HG03565 (cell line): ENCODE data around the gene SLC9A7.
A peak's percentile ranks its signal among the peaks of the same experiment; 100 is the strongest.

Experiments used
- ATAC-seq: cut with Tn5 transposase; IDR thresholded peaks from one replicate; pipeline ENCODE4 v1.9.1; 2021; ENCODE audit warnings: mild to moderate bottlenecking, moderate library complexity; ENCODE audit not compliant: unreplicated experiment

The SLC9A7 gene

DNA sequence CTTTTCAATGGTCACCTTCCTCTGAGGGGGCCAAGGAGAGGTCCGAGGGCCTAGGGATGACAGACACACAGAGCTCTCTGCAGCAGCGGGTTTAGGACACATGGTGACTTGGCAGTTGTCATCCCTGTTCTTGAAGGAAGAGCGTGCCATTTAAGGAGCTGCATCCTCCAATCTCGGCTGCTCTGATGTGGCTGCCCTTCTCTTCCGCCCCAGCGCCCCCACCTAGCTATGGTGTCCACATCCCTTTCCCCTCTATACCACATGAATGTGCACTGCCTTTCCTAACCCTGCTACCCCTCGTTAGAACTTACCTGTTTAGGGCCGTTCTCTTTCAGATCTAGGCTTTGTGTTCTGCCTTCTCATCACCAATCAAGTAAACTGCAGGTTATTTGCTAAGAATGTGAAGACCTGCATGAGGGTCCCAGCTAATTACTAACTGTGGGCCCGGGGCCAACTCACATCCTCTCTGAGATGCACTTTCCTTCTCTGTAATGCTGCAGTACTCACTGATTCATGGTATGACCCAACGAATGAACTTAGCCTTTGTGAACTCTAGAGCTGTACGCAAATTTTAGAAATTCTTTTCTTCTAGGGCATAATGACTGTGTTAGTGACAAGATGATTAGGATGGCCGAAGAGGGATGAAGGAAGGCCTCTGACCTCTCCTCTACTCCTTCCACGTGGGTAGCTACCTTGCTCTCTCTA lies 147.1 kb downstream of the SLC9A7 start:
- ATAC-seq: no peak

DNA sequence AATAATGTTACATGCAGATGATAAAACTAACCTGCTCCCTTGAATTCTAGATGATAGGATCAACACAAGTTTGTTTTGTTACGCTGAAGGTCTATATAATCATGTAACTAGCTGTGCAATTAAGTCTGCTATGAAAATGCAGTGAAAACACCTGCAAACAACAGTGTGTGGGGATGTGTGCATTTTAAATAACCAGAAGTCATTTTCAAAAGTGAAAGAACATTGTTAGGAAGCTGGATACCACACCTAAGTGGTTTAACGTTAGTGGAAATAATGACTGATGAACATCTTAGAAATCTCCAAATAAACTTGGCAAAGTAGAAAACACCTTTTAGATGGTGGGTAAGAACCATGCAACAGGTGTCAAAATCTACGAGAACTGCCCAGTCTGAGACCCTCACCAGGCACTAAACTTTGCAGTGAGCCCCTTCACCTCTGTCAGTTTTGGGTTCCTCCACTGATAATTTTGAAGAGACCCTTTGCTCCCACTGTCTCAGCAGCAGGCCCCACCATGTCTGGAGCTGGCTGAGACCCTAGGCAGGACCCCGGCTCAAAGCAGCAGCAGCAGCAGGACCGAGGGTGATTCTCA lies 148.8 kb downstream of the SLC9A7 start:
- no peak for ATAC-seq

DNA sequence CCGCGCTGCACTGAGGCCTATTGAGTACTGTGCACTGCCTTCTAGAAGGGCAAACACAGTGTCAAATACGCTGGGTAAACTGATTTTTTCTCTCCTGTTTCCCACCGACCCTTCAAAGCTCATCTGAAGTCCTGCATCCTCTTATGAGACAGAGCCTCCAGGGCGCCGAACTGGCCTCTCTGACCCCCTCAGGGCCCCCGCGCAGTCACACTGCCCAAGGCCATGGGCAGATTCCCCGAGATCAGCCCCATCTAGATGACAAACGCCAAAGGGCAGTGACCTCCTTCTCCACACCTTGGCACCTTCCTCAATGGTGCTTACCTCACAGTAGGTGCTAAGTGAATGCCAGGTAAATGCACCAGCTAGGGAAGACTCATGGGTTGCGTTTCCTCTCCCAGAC lies 151.0 kb downstream of the SLC9A7 start:
- no peak for ATAC-seq

DNA sequence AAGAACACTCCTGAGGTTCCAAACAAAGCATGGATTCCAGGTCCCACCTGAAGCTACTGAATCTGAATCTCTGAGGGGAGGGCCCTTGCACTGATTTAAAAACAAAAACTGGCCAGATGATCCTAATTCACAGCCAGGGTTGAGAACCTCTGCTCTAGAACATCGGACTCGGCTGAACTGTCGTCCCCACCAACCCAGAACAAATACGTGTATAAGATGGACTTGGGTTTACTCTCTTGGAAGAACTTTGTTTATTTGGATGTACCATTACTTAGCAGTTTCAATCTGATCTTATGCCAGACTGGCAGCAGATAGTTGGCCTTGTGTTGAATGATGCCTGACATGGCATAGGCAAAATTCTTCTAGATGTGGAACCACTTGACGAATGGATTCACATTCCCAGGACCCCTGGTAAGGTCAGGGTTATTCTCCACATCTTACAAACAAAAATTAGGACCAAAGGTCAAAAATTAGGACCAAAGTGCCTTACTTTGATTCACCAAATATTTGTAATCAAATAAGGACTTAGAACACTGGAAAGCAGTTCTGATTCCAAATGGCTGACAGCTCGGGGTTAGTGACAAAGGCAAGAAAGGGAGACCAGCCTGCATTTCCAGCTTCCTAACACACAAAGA lies 156.3 kb downstream of the SLC9A7 start:
- no peak for ATAC-seq

DNA sequence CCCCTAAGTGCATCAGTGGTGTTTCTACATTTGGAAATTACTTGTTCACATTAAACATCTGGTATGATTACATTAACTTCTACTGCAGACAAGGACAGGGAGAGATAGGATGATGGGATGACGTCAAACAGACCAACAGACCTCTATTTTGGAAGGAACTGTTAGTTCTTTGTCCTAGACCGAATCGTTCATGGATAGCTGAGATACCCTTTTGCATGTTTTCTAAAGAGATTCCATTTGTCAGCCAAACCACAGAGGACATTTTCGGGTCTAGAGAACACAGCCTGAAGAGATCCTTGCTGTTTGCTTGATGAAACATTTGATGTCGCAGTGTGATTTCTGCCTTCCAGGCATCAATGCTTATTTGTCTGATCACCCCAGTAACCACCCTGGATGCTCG lies 157.6 kb downstream of the SLC9A7 start:
- ATAC-seq: no peak

DNA sequence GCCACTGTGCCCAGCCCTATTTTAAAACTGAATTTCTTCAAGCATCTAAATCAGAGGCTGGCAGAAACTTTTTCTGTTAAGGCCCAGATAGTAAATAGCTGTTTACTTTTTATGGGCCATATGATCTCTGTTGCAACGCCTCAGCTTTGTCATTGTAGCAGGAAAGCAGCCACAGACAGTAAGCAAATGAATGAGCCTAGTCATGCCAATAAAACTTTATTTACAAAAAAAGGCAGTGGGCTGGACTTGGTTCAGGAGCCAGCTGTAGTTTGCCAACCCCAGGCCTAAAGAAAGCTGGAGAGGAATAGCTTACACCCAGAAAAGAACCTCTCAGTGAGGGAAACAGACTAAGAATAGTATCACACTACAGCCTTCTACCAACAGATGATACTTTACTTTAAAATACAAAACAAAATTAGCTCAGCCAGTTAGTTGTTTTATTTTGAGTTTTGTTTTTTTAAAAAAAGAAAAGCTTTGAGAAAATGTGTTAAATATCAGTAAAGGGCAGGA lies 159.8 kb downstream of the SLC9A7 start:
- ATAC-seq: no peak

DNA sequence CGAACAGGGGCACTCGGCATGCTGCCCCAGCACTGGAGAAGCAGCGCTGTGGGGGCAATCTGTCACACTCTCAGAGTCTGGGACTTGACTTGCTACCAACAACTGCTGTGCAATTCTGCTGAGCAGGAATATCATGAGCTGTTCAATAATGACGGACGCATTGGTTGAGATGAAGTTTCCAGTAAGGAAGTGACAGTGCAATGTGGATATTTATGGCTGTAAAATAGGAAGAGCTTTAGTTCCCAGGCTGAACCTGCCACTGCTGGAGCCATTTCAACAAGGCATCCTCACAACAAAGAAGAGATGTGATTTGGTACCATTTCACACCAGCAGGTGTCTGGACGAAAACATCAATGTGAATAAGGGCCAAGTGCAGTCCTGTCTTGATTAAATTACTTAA lies 161.1 kb downstream of the SLC9A7 start:
- no peak for ATAC-seq

DNA sequence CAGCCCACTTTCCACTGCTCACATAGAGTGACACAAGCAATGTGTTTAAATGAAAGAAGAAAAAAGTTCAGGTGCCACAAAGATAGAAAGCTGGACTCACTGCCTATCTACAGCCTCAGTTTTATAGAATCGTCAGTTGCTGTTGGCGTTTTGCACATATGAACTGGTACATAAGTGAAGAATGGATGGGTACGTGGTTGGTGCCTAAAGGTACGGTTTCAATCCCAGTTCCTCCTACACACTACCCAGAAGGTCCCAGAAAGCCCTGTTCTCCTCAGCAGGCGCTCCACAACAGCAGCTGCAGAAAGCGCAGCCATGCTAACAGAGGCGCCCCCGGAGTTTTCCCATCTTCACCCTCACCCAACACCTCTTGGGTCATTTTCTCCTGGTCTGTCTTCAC lies 161.7 kb downstream of the SLC9A7 start:
- ATAC-seq: no peak

DNA sequence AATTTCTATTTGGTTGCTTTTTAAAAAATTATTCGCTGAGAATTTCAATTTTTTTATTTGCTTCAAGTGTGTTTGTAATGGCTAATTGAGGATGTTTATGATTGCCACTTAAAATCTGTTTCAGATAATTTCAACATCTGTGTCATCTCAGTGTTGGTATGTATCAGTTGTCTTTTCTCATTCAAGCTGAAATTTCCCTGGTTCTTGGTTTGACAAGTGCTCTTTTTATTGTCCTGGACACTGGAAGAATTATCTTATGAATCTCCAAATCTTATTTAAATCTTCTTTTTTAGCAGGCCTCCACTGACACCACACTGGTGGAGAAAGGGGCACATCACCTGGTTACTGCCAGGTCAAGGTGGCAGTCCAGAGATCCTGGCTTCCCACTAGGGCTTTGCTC lies 163.8 kb downstream of the SLC9A7 start:
- ATAC-seq: no peak

DNA sequence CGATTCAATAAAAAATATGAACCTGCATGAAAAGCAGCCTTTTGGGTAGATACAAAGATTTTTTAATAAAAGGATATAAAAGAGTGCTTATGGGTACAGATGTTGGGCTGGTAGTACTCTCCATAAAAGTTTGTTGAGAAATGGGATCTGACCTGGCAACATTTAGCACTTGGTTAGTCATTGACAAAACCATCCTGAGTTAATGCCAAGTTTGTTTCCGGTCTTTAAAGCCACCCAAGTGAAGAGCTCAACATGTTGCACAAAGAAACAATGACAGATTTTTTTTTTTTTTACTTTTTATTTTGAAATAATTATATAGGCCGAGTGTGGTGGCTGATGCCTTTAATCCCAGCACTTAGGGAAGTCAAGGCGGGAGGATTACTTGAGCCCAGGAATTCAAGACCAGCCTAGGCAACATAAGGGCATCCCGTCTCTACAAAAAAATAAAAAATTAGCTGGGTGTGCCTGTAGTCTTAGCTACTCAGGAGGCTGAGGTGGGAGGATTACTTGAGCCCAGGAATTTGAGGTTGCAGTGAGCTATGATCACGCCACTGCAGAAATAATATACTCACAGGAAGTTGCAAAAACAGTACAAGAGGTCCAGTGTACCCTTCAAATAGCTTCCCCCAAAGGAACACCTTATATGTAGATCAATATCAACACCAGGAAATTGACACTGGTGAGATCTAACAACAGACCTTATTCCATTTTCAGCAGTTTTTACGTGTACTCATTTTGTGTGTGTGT lies 168.8 kb downstream of the SLC9A7 start:
- ATAC-seq: no peak

DNA sequence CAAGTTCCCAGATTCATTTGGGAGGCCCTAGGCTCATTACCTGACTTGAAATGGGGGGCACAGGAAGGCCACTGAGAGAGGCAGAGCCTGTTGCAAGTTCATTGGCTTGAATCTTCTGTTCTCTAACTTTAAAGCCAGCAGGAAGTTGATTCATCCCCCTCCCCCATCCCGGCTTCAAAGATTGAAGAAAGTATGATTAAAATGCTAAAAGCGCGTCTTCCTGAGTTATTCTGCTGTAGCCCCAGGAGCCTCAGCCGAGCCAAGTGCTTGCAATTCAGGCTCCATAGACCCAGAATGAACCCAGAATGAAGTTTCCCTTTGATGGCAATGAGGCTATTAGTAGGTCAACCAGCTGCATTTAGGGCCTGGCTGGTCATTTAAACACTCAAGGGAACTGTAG lies 170.7 kb downstream of the SLC9A7 start:
- no peak for ATAC-seq

DNA sequence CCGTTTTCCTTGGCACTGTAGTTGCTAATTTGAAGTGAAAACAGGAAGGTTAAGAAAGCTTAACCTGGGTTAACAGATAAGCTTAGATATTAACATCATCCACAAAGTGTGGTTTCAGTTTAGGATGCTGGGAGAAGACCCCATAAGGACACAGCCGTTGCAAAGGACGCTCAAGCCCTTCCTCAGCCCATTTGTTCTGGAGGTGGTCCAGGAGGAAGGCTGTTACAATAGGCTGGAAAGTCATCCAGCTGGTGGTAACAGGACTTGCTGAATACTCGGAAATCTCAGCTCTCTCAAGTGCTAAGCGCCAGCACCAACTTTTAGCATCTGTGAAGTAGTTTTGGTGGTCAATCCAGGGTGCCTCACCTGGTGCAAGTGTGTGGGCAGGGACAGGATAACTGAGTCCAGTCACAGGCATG lies 171.2 kb downstream of the SLC9A7 start:
- ATAC-seq: no peak

DNA sequence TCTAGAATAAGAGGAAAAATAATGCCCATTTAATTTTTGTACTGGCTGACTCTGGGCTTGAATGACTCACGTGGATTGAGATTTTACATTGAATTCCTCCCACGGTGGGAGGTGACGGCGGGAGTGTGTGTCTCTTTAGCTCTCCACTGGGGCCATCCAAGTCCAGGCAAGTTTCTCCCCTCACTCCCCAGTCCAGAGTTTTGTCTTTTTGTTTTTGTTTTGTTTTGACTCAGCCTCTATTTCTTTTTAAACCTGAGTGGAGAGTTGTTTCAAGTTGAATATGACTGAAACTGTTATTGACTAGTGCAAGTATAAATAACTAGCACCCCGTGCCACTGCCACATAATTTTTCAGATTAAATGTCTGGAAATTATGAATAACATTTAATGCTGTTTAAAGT lies 171.8 kb downstream of the SLC9A7 start:
- peak; percentile 91 for ATAC-seq

DNA sequence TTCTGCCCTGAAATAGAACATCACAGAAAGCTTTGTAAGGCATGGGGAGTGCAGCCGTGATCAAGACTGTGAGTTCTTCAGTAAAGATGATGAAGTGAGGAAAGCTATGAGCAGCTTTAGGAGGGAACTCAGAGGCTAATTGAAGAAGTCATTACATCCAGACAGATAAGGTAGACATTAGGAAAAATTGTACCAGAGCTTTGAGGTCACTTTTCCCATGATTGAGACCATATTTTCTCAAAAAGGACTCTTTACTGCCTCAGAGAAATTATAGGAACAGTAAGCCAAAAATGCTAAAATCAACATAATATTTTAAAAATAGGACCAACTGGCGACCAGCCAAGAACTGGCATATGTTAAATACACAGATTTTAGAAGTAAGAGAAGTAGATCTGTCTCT lies 174.2 kb downstream of the SLC9A7 start:
- ATAC-seq: no peak

DNA sequence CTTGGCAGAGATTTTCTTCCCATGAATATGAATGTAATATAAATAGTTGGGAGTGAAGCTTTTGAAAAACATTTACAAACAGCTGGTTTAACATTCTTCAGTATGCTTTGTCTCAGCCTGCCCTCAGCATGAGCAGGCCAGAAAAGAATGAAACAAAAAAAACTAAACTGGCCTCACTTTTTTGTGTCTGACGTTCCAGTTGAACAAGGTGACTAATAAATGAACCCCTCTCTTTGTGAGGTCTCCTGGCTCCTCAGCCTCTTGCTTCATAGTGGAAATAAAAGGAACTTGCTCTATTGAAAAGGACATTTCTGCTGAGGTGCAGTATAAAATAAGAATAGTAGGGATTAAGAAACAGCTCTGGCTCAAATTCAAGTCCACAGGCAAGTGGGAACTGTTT lies 176.0 kb downstream of the SLC9A7 start:
- no peak for ATAC-seq

DNA sequence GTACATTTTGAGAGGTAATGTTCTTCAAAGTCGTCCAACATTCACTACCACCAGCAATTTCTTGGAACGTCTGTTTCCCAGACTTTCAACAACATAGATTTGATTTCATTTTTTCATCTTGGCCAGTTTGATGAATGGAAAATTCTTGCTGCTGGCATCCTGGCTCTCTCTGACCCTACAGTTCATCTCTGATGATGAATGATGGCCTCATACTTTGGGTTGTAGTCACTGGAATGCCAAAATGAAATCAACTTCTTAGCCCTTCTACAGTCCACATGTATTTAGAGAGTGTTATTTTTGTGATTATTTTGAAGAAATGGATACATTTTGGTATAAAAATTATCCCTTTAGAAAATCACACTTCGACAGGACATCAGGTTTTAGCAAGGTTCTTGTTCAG lies 176.6 kb downstream of the SLC9A7 start:
- no peak for ATAC-seq

DNA sequence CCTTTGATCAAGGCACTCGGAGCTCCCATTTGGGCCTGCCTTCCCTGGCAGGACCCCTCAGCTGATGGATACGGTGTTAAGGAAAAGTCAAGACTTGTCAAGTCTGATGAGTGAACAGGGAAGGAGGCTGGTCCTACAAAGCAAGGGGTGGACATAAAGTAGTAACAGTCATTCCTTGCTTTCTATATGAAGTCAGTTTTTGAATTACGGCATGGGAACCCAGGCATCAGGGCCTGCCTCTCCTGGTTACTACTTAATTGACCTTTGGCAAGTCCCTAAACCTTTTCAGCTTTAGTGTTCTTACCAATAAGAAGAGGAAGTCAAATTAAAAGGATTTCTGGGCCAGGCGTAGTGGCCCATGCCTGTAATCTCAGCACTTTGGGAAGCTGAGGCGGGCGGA lies 178.3 kb downstream of the SLC9A7 start:
- ATAC-seq: no peak

DNA sequence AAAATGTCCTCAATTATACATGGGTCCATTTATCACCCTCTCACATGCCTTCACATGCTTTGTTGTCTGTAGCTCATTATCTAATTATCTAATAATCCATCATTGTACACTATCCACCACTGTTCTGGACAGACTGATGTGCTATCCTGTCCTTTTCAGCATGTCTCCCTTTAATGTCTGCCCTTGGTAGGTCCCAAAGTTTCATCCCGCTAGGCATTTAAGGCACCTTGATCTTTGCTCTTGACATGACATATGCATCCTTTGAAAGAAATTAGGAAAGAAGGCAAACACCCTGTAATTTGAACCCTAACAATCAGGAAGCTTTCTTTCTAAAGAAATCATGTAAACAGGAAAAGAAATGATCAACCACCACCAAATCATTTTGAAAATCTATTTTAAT lies 179.7 kb downstream of the SLC9A7 start:
- ATAC-seq: no peak

DNA sequence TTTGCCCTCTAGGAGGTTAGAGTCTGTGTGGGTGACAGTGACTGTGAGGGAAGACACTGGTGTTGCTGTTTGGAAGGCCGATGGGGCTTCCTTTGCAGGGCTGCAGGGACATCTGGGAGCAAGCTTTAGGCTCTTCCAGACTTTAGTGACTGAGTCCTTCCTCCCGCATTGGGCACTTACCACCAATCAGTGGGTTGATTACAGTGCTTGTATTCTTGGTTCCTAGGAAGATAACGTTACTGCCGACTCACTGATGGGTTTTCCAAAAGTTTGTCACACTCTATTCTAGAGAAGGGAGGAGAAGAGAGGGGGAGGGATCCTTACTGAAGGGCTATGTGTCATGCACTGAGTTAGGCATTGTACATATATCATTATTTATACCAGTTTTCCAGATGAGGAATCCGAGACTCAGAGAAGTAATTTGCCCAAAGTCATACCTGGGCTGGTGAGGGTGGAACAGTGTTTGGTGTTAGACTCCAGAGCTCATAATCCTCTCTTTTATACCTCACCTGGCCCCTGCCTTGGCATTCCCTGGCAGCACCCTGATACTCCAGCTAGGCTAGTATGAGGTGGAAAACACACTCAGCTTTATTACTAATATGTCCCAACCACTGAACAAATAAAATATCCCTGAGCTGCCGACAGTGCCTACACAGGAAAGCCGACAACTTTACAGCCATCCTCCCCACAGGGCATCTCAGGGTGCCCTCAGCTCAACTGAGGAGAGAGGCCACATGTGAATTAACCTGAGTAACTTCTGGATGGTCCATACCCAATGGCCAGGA lies 181.5 kb downstream of the SLC9A7 start:
- no peak for ATAC-seq

DNA sequence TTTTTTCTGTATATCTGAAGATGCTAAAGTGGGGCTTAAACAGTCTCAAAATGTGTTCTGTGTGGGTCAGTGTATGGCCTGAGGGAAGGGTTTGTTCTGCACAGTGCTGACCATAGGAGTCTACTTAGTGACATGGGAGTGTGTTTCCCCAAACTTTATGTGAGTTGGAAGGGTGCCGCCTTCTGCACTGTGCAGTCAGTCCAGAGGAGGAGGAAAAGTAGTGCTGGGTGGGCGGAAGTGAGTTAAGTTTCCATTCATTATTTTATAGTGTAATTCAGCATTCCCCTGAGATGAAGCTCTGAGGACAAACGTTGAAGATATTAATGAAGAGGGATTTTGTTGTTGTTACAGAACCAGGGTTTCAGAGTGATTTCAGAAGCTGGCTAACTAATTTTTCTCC lies 182.5 kb downstream of the SLC9A7 start:
- no peak for ATAC-seq

DNA sequence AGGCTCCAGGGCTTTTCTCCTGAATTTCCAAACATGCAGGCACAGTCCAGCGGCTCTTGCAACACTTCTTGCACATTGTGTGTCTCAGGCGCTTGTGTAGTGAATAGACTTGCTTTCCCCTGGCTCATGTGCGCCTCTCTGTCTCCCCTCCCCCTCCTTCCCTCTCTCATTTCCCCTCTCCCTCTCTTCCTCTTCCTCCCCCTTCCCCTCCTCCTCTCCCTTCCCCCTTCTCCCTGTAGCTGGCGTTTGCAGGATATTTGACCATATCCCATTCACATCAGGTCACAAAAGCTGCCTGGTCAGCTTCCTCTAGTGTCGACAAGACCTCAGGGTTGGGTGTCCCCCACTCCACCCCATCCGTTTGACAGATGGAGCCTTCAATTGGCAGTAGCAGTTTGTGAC lies 182.9 kb downstream of the SLC9A7 start:
- ATAC-seq: no peak
